SK-N-SH (cell line): ENCODE measurements around the gene CST6.

Experiments used
- CTCF ChIP-seq: fragments of 200-600 bp; sonication (generic); IDR thresholded peaks from 2 replicates; pipeline ENCODE4 v1.6.1; 2017; ENCODE audit warnings: antibody characterized with exemption, mild to moderate bottlenecking, moderate library complexity
- ELF1 ChIP-seq: IDR thresholded peaks from 2 replicates; pipeline ENCODE4 v1.4.0; 2012
- EZH2phosphoT487 ChIP-seq: fragments of 200-600 bp; sonication (generic); IDR thresholded peaks from 2 replicates; pipeline ENCODE4 v1.6.1; 2017; ENCODE audit warnings: low read depth, mixed run types, mild to moderate bottlenecking, antibody characterized with exemption, moderate library complexity, borderline replicate concordance
- MAX ChIP-seq: IDR thresholded peaks from 2 replicates; pipeline ENCODE4 v1.4.0; 2012; ENCODE audit warnings: low read depth
- NRF1 ChIP-seq: IDR thresholded peaks from 2 replicates; pipeline ENCODE4 v1.6.1; 2012; ENCODE audit warnings: low read depth, mild to moderate bottlenecking, low read length
- PBX3 ChIP-seq: IDR thresholded peaks from 2 replicates; pipeline ENCODE4; 2012
- TF ChIP-seq, protein P1 (sequence below): fragments of 150-350 bp; IDR thresholded peaks from 2 replicates; pipeline ENCODE4 v1.6.1; 2016; ENCODE audit warnings: mild to moderate bottlenecking, low read depth, low read length
- TF ChIP-seq, protein P2 (sequence below): fragments of 150-350 bp; IDR thresholded peaks from 2 replicates; pipeline ENCODE4 v1.6.1; 2017; ENCODE audit warnings: antibody characterized with exemption, low read length, low read depth, borderline replicate concordance

- TF ChIP-seq MAX (no peak), EZH2phosphoT487 (no peak), CTCF (no peak), PBX3 (no peak), ELF1 (no peak), NRF1 (no peak)
- TF ChIP-seq, protein P1, sequence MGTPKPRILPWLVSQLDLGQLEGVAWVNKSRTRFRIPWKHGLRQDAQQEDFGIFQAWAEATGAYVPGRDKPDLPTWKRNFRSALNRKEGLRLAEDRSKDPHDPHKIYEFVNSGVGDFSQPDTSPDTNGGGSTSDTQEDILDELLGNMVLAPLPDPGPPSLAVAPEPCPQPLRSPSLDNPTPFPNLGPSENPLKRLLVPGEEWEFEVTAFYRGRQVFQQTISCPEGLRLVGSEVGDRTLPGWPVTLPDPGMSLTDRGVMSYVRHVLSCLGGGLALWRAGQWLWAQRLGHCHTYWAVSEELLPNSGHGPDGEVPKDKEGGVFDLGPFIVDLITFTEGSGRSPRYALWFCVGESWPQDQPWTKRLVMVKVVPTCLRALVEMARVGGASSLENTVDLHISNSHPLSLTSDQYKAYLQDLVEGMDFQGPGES, result no peak
- TF ChIP-seq, protein P2, sequence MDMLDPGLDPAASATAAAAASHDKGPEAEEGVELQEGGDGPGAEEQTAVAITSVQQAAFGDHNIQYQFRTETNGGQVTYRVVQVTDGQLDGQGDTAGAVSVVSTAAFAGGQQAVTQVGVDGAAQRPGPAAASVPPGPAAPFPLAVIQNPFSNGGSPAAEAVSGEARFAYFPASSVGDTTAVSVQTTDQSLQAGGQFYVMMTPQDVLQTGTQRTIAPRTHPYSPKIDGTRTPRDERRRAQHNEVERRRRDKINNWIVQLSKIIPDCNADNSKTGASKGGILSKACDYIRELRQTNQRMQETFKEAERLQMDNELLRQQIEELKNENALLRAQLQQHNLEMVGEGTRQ, result no peak
Measured at GRCh38 chr11:66036334-66036710, 24.5 kb downstream of the CST6 start.
